ENCODE results near the gene MYNN. TPM values are rescaled to one million over a fixed set of nuclear protein-coding genes. Genes with fewer than 3 reads are reported as not detected.

Gene MYNN
- total and polyA plus RNA-seq, 9 of the 15 experiments (the other 6 are each of a cell fraction or from before 2014, with no cell fraction given): 10.4 to 35.7 (median 21.3) TPM

DNA sequence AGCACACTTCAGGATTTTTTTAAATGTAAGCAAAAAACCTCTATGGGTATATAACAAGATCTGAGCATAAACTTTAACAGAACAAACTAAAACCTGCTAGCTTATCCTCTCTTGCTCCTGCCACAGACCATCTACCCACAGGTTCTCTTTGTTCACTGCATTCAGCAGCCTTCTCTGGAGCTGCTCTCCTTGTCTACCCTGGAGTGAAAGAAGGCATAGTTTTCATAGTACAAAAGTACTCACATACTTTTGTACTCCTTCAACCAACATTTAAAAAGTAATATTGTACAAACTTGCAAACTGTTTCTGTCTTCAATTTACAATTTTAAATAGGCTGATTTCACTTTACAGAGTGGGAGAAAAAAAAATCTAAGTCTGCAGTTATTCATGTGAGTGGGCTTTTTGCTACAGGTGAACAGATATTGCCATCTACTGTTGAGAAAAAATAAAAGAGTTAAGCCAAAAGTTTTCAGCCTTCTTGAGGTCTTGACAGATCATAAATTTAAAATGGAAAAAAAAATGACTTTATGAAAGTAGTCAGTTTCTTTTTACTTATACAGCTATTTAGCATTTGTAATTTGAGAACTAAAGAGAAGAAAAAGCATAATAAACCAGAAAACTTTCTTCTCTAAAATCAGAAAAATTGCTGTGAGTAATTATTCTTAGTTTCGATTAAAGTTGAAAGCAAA lies 28.7 kb upstream of the MYNN start (continued):
- TF ChIP-seq, protein P1, sequence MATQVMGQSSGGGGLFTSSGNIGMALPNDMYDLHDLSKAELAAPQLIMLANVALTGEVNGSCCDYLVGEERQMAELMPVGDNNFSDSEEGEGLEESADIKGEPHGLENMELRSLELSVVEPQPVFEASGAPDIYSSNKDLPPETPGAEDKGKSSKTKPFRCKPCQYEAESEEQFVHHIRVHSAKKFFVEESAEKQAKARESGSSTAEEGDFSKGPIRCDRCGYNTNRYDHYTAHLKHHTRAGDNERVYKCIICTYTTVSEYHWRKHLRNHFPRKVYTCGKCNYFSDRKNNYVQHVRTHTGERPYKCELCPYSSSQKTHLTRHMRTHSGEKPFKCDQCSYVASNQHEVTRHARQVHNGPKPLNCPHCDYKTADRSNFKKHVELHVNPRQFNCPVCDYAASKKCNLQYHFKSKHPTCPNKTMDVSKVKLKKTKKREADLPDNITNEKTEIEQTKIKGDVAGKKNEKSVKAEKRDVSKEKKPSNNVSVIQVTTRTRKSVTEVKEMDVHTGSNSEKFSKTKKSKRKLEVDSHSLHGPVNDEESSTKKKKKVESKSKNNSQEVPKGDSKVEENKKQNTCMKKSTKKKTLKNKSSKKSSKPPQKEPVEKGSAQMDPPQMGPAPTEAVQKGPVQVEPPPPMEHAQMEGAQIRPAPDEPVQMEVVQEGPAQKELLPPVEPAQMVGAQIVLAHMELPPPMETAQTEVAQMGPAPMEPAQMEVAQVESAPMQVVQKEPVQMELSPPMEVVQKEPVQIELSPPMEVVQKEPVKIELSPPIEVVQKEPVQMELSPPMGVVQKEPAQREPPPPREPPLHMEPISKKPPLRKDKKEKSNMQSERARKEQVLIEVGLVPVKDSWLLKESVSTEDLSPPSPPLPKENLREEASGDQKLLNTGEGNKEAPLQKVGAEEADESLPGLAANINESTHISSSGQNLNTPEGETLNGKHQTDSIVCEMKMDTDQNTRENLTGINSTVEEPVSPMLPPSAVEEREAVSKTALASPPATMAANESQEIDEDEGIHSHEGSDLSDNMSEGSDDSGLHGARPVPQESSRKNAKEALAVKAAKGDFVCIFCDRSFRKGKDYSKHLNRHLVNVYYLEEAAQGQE (IDR thresholded peaks at IDR 0.05; ENCODE audit: borderline replicate concordance): peak; percentile 42; the same call in 1 of the 2 replicates
- TF ChIP-seq, protein P1 (CRISPR knock-in tag; IDR thresholded peaks at IDR 0.05; ENCODE audit: low read depth): no peak
- TF ChIP-seq ELF2 (CRISPR knock-in tag; IDR thresholded peaks at IDR 0.05) (no peak), MEIS2 (IDR thresholded peaks at IDR 0.05; ENCODE audit: partially characterized antibody) (peak; percentile 96), ZNF830 (CRISPR knock-in tag; IDR thresholded peaks at IDR 0.05) (no peak), ZNF717 (CRISPR knock-in tag; IDR thresholded peaks at IDR 0.05) (no peak)
- TF ChIP-seq, protein P2, sequence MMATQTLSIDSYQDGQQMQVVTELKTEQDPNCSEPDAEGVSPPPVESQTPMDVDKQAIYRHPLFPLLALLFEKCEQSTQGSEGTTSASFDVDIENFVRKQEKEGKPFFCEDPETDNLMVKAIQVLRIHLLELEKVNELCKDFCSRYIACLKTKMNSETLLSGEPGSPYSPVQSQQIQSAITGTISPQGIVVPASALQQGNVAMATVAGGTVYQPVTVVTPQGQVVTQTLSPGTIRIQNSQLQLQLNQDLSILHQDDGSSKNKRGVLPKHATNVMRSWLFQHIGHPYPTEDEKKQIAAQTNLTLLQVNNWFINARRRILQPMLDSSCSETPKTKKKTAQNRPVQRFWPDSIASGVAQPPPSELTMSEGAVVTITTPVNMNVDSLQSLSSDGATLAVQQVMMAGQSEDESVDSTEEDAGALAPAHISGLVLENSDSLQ (IDR thresholded peaks at IDR 0.05): peak; percentile 81
- TF ChIP-seq, protein P3, sequence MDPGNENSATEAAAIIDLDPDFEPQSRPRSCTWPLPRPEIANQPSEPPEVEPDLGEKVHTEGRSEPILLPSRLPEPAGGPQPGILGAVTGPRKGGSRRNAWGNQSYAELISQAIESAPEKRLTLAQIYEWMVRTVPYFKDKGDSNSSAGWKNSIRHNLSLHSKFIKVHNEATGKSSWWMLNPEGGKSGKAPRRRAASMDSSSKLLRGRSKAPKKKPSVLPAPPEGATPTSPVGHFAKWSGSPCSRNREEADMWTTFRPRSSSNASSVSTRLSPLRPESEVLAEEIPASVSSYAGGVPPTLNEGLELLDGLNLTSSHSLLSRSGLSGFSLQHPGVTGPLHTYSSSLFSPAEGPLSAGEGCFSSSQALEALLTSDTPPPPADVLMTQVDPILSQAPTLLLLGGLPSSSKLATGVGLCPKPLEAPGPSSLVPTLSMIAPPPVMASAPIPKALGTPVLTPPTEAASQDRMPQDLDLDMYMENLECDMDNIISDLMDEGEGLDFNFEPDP (CRISPR knock-in tag; IDR thresholded peaks at IDR 0.05): no peak
- TF ChIP-seq, protein P4, sequence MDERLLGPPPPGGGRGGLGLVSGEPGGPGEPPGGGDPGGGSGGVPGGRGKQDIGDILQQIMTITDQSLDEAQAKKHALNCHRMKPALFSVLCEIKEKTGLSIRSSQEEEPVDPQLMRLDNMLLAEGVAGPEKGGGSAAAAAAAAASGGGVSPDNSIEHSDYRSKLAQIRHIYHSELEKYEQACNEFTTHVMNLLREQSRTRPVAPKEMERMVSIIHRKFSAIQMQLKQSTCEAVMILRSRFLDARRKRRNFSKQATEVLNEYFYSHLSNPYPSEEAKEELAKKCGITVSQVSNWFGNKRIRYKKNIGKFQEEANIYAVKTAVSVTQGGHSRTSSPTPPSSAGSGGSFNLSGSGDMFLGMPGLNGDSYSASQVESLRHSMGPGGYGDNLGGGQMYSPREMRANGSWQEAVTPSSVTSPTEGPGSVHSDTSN (CRISPR knock-in tag; IDR thresholded peaks at IDR 0.05; ENCODE audit: low read depth): no peak
- TF ChIP-seq, protein P4 (tag; conservative IDR thresholded peaks at IDR 0.05; ENCODE audit: low read depth): peak; percentile 94

Measured in K562 (cell line).